Right cardiac atrium (tissue), 5 donors: Measurements from ENCODE around the gene SMIM20. TPM values are rescaled to one million over a fixed set of nuclear protein-coding genes. Genes with fewer than 3 reads are reported as not detected.

ENCODE experiments used
- ATAC-seq, 2 donors: fragments of 200-7000 bp; cut with Tn5 transposase; one replicate each; pipeline versions ENCODE4 v1.8.0 to v1.9.1; 2020; ENCODE audit warnings: moderate library complexity in 2 of 2, mild to moderate bottlenecking in 1 of 2
- DNase-seq, 3 donors: peaks; one replicate each; pipeline ENCODE4 v3.0.0-alpha.2; 2020
- H3K27ac ChIP-seq: one replicate; pipeline ENCODE4 v1.5.1; 2013; ENCODE audit warnings: mild to moderate bottlenecking, low read length, control low read depth, moderate library complexity
- H3K27me3 ChIP-seq: one replicate; pipeline ENCODE4 v1.6.1; 2013; ENCODE audit not compliant: control insufficient read depth, insufficient read depth
- H3K4me1 ChIP-seq: one replicate; pipeline ENCODE4 v1.6.1; 2013; ENCODE audit warnings: low read length; ENCODE audit not compliant: control insufficient read depth, insufficient read depth
- H3K4me3 ChIP-seq: one replicate; pipeline ENCODE4 v1.5.1; 2013; ENCODE audit warnings: low read length, control low read depth
- H3K9me3 ChIP-seq: one replicate; pipeline ENCODE4 v1.6.1; 2013; ENCODE audit warnings: low read length; ENCODE audit not compliant: control insufficient read depth
- WGBS: extraction: QIAGEN DNeasy Blood & Tissue Kit; methylation state at CpG from one replicate; pipeline ENCODE4 v1.1.7; 2013; 5-methylcytosine and 5-hydroxymethylcytosine counted together
- intact Hi-C, 4 donors: fragments of 100-400 bp; cut with DNase I; formaldehyde crosslinking; loops; one replicate each; pipeline versions ENCODE4 v1.11.0 to v1.14.0; 2022 to 2023
- polyA plus RNA-seq: library from polyadenylated mRNA; stranded (reverse); fragments of 200-250 nt; gene quantifications from one replicate; pipeline ENCODE4 v1.2.3, GENCODE V29; 2013
- total RNA-seq, 4 donors: library from RNA; stranded (reverse); fragmentation: NEBNext Ultra II Directional; extraction: Animal tissue kit (Norgen Biotek cat#: 25700); gene quantifications; one replicate each; pipeline ENCODE4 v1.2.1, GENCODE V29; 2021
- donor health status: healthy with polysubstance abuse.
- donor health status: DM: no; HTN: yes; CAD: no.
- donor health status: DM: no; HTN: no; CAD: no.
- donor health status: DM: no; HTN: yes; CAD: no; lungs with severe emphysema.
- donor health status: DM: yes; HTN: yes; CAD: no.

SMIM20 gene
- total and polyA plus RNA-seq, 5 donors, result 28.0 to 47.9 (median 35.5) TPM

- DNase-seq, result no peak
- Histone ChIP-seq H3K4me1 (peaks cover 2% of the 10 kb centered on the region), H3K4me3 (no peak overlapping the region), H3K9me3 (no peaks in the 10 kb centered on the region), H3K27me3 (no peaks in the 10 kb centered on the region), H3K27ac (no peak overlapping the region)
- no peak for ATAC-seq
- 80% methylated on average over 4 of the region's 4 CpGs for WGBS
- intact Hi-C loops, result no loop called here
Observed at GRCh38 chr4:25965629-25966028, 51.6 kb downstream of the SMIM20 start.

GRCh38 chr4:25966171-25966570, 52.2 kb downstream of the SMIM20 start:
- Histone ChIP-seq H3K27ac (no peak overlapping the region), H3K4me1 (peaks cover 3% of the 10 kb centered on the region), H3K27me3 (no peaks in the 10 kb centered on the region), H3K4me3 (no peak overlapping the region), H3K9me3 (no peaks in the 10 kb centered on the region)
- intact Hi-C loops, result no loop called here
- no peak for DNase-seq
- ATAC-seq, result no peak
- WGBS, result 88% methylated on average over 3 of the region's 3 CpGs

- H3K9me3 ChIP-seq, result no peaks in the 10 kb centered on the region
- DNase-seq (no peak), ATAC-seq (no peak)
- H3K4me1 ChIP-seq, result peaks cover 7% of the 10 kb centered on the region
- WGBS, result 70% methylated on average over 13 of the region's 13 CpGs
- intact Hi-C loops, result no loop called here
- H3K27me3 ChIP-seq, result no peaks in the 10 kb centered on the region
- no peak overlapping the region for H3K4me3 ChIP-seq
- no peak overlapping the region for H3K27ac ChIP-seq
Observed at GRCh38 chr4:25969374-25970155, 55.5 kb downstream of the SMIM20 start.

GRCh38 chr4:25970226-25970675, 56.2 kb downstream of the SMIM20 start:
- peak; percentile 30 to 67 (median 61) for DNase-seq
- Histone ChIP-seq H3K4me1 (peaks cover 7% of the 10 kb centered on the region), H3K4me3 (no peak overlapping the region), H3K27me3 (no peaks in the 10 kb centered on the region), H3K9me3 (no peaks in the 10 kb centered on the region), H3K27ac (no peak overlapping the region)
- intact Hi-C loops, result no loop called here
- WGBS, result 37% methylated on average over 13 of the region's 13 CpGs
- ATAC-seq, result peak; percentile 65 to 74

GRCh38 chr4:25970691-25971432, 56.8 kb downstream of the SMIM20 start:
- Histone ChIP-seq H3K4me3 (no peak overlapping the region), H3K27me3 (no peaks in the 10 kb centered on the region), H3K4me1 (peaks cover 7% of the 10 kb centered on the region), H3K9me3 (no peaks in the 10 kb centered on the region), H3K27ac (no peak overlapping the region)
- intact Hi-C loops, result no loop called here
- DNase-seq (no peak), ATAC-seq (peak; percentile 31 to 33)
- whole genome bisulfite sequencing, result 75% methylated on average over 6 of the region's 6 CpGs

GRCh38 chr4:25972366-25972765, 58.3 kb downstream of the SMIM20 start:
- H3K4me3 ChIP-seq, result no peak overlapping the region
- intact Hi-C loops, result no loop called here
- H3K4me1 ChIP-seq, result peaks cover 7% of the 10 kb centered on the region
- no peak overlapping the region for H3K27ac ChIP-seq
- no peaks in the 10 kb centered on the region for H3K27me3 ChIP-seq
- DNase-seq (no peak), ATAC-seq (no peak)
- H3K9me3 ChIP-seq, result no peaks in the 10 kb centered on the region
- WGBS, result 95% methylated on average over 4 of the region's 4 CpGs

GRCh38 chr4:25972984-25973745, 59.1 kb downstream of the SMIM20 start:
- 36% methylated on average over 8 of the region's 8 CpGs for WGBS
- DNase-seq (peak in 1 of 3 donors; percentile 28), ATAC-seq (peak in 1 of 2 donors; percentile 35)
- no peaks in the 10 kb centered on the region for H3K9me3 ChIP-seq
- peaks cover 7% of the 10 kb centered on the region for H3K4me1 ChIP-seq
- no peak overlapping the region for H3K4me3 ChIP-seq
- intact Hi-C loops, result no loop called here
- no peaks in the 10 kb centered on the region for H3K27me3 ChIP-seq
- no peak overlapping the region for H3K27ac ChIP-seq

- H3K27ac ChIP-seq, result no peak overlapping the region
- ATAC-seq, result no peak
- WGBS, result 76% methylated on average over 7 of the region's 7 CpGs
- H3K27me3 ChIP-seq, result no peaks in the 10 kb centered on the region
- intact Hi-C loops, result no loop called here
- peaks cover 4% of the 10 kb centered on the region for H3K4me1 ChIP-seq
- H3K9me3 ChIP-seq, result no peaks in the 10 kb centered on the region
- DNase-seq, result no peak
- no peak overlapping the region for H3K4me3 ChIP-seq
Observed at GRCh38 chr4:25976780-25977179, 62.8 kb downstream of the SMIM20 start.

GRCh38 chr4:25977397-25978170, 63.6 kb downstream of the SMIM20 start:
- no peak for ATAC-seq
- Histone ChIP-seq H3K4me1 (peaks cover 4% of the 10 kb centered on the region), H3K4me3 (no peak overlapping the region), H3K9me3 (no peaks in the 10 kb centered on the region), H3K27ac (no peak overlapping the region), H3K27me3 (no peaks in the 10 kb centered on the region)
- 81% methylated on average over 12 of the region's 12 CpGs for WGBS
- intact Hi-C loops, result no loop called here
- DNase-seq, result no peak

- no peaks in the 10 kb centered on the region for H3K9me3 ChIP-seq
- intact Hi-C loops, result no loop called here
- H3K27ac ChIP-seq, result no peak overlapping the region
- H3K4me3 ChIP-seq, result no peak overlapping the region
- H3K27me3 ChIP-seq, result no peaks in the 10 kb centered on the region
- 66% methylated on average over 8 of the region's 8 CpGs for WGBS
- ATAC-seq (no peak), DNase-seq (no peak)
- H3K4me1 ChIP-seq, result peaks cover 1% of the 10 kb centered on the region
Observed at GRCh38 chr4:25978327-25978726, 64.3 kb downstream of the SMIM20 start.
